ENCODE results near the gene FMN1.

Gene FMN1

GRCh38 chr15:32844118-32844711 lies 350.3 kb downstream of the FMN1 start:
- no peak for DNase-seq

GRCh38 chr15:32843219-32843815 lies 351.2 kb downstream of the FMN1 start:
- no peak for DNase-seq

DNA sequence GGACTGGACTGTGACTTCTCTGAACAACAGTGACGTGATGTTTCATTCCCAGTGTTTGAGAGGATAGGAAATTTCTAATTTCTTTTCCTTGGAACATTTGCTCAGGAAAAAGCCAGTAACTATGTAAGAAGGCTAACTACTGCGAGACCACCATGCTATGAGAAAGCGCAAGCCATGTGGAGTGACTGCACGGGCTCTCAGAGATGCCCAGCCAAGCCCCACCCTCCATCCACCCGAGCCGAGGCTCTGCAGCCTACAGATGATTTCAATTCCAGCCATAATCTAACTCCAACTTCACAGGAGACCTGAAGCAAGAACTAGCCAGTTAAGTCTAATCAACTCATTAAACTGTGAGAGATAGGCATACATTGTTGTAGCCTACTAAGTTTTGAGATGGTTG lies 352.4 kb downstream of the FMN1 start:
- DNase-seq, result no peak

- no peak for DNase-seq
These were observed 353.8 kb downstream of the FMN1 start for GRCh38 chr15:32840507-32841245.

GRCh38 chr15:32838820-32839219 lies 355.7 kb downstream of the FMN1 start:
- DNase-seq, result no peak

DNA sequence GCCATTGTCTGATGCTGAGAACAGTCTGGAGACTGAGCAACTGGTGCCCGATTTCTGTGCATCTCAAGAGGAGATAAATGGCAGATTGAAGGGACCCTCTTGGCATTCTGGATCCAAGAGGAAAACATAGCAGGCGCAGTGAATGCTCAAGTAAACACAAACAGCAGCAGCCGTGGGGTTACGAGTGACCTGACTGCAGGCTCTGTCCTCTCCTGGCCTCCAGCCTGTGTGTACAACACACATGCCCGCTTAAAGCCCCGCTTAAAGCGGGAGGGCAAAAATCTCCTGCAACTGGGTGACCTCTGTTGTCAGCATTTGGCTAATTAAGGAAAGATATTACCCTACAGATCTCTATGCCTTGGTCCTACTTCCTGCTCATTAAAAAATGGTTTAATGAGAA lies 356.2 kb downstream of the FMN1 start:
- no peak for DNase-seq

GRCh38 chr15:32837935-32838334 lies 356.6 kb downstream of the FMN1 start:
- DNase-seq, result no peak

DNA sequence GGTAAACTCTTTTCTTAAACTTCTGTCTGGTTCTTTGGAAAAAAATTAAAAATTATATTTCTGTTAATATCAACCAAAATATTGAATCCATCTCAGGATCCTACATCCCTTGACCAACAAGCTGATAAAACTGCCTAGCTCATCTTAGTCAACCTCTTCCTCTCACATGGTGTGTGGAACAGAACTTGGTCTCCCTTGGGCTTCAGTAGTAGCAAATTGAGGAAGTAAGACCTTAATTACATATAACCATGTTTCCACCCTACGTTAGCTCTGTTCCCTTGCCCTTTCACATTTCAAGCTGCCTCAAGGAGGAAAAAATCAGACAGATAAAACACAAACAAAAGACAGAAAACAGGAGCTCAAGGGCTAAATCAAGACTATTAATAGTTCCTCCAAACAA lies 360.4 kb downstream of the FMN1 start:
- DNase-seq, result no peak

DNA sequence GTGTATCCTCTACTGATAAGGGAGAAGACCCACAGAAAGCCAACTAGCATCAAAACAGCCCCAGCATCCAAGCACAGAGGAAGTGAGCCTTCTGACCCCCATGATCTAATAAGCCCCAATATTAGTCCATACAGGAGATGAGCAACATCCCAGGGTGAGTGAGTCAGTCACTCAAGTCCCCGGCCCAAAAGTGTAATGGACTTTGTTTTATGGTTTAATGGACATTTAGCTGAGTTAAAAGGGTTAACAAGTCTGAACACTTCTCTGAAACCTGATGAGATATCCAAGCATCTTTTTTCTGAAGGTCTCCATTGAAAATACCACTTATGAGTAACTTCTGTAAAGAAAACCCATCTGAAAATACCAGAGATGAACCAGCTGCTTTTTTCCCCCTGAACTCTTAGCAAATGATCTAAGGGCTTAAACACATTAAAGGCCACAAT lies 361.1 kb downstream of the FMN1 start:
- no peak for DNase-seq

DNA sequence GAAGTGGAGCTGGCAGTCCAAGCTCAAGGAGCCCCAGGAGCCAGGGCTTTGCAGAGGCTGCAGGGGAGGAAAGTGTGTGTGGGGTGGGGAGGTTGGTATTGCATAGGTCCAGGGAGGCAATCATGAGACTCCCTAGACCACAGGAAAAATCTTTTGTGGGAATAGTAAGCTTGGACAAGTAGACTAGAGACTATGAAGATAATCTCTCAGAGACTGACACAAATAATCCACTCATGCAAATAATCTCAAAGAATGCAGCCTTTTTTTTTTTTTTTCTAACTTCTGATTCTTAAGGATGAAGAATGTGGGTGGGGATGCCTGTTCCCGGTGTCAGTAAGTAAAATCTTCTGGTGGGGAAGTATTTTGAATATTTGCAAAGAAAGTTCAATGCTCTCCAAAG lies 363.0 kb downstream of the FMN1 start:
- DNase-seq, result no peak

- no peak for DNase-seq
These were observed 364.3 kb downstream of the FMN1 start for GRCh38 chr15:32830241-32830640.

DNA sequence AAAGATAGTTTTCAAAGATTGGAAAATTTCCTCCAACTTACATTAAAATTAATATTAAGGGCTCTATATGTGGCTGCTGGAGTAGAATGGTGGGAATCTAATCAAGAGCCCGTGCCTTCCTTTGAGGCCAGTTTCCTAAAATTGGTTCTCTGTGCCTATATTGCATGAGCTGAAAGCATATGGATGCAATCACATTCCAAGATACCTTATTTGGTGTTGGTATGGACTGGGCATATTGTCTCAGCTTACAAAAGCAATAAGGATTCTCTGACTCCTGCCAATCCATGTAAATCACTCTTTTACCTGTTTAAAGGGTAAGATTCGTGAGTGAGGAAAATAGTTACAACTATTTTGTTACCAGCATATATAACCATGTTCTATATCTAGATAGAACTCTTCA lies 365.1 kb downstream of the FMN1 start:
- DNase-seq, result no peak

GRCh38 chr15:32828507-32829186 lies 365.9 kb downstream of the FMN1 start:
- no peak for DNase-seq

GRCh38 chr15:32826685-32827084 lies 367.8 kb downstream of the FMN1 start:
- no peak for DNase-seq

DNA sequence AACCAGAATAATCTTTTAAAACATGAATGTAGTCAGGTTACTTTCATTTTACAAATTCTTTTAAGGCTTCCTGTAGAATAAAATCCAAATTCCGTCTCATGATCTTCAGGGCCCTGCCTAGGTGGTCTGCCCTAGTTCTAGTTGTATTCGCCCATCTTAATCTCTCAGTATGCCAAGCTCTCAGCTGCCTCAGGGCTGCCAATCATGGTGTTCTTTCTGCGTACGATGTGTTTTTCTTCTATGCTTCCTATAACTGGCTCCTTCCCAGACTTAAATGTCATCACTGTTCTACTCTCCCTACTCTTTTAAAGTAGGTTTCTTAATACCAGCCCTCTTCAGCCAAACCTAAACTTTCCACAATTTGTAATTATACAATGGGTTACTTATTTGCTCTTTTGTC lies 369.3 kb downstream of the FMN1 start:
- DNase-seq, result no peak

- DNase-seq, result no peak
These were observed 369.7 kb downstream of the FMN1 start for GRCh38 chr15:32824777-32825176.

DNA sequence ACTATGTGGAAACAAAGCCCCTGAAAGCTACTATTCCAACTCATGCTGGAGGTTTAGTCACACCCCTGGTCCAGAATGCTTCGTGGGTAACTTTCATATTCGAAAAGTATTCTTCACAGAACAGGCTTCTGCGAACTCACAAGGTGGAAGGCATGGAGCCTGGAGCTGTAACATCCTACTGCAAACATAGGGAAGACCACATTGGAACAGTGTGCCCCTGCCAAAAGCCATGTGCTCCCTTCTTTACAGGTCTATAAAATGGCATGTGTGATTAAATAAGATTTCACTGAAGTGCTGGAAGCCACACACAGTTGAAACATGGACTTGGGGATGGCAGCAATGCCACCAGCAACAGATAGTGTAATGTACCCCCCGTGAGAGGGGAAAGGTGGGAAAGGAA lies 370.8 kb downstream of the FMN1 start:
- no peak for DNase-seq

GRCh38 chr15:32822739-32823138 lies 371.8 kb downstream of the FMN1 start:
- DNase-seq, result no peak

DNA sequence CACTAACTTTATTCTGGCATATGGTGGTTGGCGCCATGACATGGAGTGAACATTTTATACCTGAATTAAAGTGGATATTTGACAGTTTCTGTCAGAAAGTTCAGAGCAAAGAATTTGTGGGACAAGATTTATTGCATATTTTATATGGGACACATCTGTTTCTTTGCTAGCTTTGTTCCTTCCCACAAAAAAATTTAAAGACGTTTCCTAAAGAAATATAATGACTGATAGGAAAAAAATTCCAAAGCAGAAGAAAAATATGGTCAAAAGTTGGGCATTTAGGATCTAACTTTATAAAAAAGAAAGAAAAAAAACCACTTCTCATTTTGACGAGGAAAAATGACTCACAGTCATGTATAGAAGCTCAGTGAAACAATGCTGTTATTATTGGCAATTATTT lies 375.1 kb downstream of the FMN1 start:
- DNase-seq, result no peak

- DNase-seq, result no peak
These were observed 375.6 kb downstream of the FMN1 start for GRCh38 chr15:32818758-32819447.

DNA sequence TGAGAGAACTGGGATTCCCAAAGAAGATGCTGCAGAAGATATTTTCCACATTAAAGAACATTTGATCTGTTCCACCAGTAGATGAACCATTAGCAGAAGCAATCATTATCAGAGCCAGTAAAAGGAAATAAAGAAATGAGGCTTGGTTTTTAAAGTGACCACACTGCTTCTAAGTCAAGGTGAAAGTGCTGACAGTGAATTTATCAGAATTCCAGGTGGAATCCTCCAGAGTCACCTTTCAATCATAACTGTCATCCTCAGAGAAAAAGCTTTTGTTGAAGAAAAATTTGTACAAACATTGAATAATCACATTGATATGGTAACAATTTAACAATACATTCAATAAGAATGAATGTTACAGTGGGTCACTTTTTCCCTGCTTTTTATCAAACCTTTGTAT lies 376.9 kb downstream of the FMN1 start:
- DNase-seq, result no peak

DNA sequence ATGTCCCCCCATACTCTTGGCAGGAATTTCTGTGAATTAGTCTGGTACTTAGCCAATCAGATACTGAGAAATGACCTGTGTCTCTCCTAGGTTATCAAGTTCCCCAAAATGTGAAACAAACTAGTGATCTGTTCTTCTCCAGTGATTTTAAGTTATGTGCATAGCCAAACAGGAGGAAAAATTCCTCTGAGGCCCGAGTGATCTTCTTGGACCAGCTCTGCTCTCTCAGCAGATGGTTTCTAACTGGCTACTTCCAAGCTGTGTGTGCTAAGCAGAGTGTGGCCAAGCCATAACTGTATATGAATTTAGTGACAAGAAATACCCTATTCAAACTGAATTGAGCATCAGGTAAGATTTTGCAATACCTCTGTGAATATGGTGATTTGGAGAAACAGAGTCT lies 387.2 kb downstream of the FMN1 start:
- no peak for DNase-seq

DNA sequence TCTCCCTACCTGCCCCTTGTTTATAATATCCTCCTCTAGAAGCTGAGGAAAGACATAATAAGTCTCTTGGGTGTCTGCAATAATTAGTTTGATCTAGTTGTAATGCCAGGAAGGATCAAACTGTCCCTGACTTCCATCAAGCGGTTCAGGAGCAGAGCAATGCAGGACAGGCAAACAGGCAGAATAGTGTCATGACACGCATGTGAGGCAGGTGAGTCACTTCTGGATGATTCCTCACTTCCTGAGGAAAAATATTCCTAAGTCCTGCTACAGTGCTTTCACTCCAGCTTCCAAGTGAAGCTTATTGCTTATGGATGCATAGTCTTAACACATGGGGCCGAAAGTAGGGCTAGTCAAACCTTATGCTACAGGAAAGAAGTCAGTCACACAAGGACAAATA lies 390.9 kb downstream of the FMN1 start:
- no peak for DNase-seq
